ENCODE results near the gene NCK2.
"Not testable (repeated sequence)": the region's sequence is repeated elsewhere in the genome, so short reads cannot be mapped to it uniquely, and the experiment has no call there.

NCK2 gene

DNA sequence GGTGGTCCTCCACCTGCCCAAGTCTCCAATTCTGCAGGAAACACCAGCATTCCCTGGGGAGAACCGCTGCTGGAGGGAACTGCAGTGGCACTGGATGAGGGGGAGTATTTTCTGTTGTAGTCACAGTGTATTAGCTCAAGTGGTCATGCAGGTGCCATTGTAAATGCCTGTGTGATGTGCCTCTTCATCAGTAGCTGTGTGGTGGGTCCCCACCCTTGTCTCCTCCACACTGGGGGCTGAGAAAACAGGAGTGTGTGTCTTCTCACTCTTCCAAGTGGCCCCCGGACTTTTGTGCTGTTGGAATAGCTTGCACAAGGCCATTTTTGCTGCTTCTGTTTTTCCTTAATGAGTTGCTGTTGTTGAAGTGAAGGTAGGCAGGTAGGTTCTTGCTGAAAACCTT, 8.7 kb downstream of the NCK2 start:
- Histone ChIP-seq H3K36me3 (ENCODE audit: low read depth) (peaks cover 20% of the 10 kb centered on the region), H3K27ac (ENCODE audit: poor library complexity, severe bottlenecking) (no peak overlapping the region), H3K27me3 (ENCODE audit: insufficient read depth, poor library complexity, severe bottlenecking) (no peaks in the 10 kb centered on the region), H3K9me3 (ENCODE audit: severe bottlenecking) (no peaks in the 10 kb centered on the region), H3K4me3 (ENCODE audit: severe bottlenecking) (no peak overlapping the region), H3K4me1 (ENCODE audit: insufficient read depth, poor library complexity, severe bottlenecking) (peaks cover 4% of the 10 kb centered on the region)
- DNase-seq (ENCODE audit: low spot score) (no peak), ATAC-seq (ENCODE audit: low read depth) (no peak)
- TF ChIP-seq, protein P1, sequence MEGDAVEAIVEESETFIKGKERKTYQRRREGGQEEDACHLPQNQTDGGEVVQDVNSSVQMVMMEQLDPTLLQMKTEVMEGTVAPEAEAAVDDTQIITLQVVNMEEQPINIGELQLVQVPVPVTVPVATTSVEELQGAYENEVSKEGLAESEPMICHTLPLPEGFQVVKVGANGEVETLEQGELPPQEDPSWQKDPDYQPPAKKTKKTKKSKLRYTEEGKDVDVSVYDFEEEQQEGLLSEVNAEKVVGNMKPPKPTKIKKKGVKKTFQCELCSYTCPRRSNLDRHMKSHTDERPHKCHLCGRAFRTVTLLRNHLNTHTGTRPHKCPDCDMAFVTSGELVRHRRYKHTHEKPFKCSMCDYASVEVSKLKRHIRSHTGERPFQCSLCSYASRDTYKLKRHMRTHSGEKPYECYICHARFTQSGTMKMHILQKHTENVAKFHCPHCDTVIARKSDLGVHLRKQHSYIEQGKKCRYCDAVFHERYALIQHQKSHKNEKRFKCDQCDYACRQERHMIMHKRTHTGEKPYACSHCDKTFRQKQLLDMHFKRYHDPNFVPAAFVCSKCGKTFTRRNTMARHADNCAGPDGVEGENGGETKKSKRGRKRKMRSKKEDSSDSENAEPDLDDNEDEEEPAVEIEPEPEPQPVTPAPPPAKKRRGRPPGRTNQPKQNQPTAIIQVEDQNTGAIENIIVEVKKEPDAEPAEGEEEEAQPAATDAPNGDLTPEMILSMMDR (IDR thresholded peaks at IDR 0.05; ENCODE audit: poor library complexity, severe bottlenecking): no peak

DNA sequence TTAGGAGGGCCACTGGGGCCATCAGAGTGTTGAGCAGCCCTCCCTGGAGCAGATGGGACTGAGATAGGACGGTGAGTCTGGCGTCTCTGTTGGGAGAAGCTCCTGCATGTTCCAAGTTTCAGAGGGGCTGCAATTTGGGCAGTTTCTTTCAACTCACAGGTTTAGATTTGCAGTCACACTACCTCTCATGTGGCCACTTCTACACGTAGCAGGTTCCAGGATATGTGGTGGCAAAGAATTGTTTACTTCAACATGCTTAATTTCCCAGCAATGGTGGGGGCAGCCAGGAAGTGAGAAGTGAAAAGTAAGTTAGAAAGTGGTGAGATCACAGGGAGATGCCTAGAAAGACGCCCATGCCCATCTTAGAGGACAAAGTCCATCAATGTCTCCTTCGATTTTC, 9.3 kb downstream of the NCK2 start:
- Histone ChIP-seq H3K36me3 (ENCODE audit: low read depth) (peaks cover 22% of the 10 kb centered on the region), H3K27me3 (ENCODE audit: insufficient read depth, poor library complexity, severe bottlenecking) (no peaks in the 10 kb centered on the region), H3K4me1 (ENCODE audit: insufficient read depth, poor library complexity, severe bottlenecking) (peaks cover 4% of the 10 kb centered on the region), H3K4me3 (ENCODE audit: severe bottlenecking) (no peak overlapping the region), H3K9me3 (ENCODE audit: severe bottlenecking) (no peaks in the 10 kb centered on the region), H3K27ac (ENCODE audit: poor library complexity, severe bottlenecking) (no peak overlapping the region)
- ATAC-seq (ENCODE audit: low read depth) (no peak), DNase-seq (ENCODE audit: low spot score) (no peak)
- TF ChIP-seq, protein P1 (IDR thresholded peaks at IDR 0.05; ENCODE audit: poor library complexity, severe bottlenecking): no peak

DNA sequence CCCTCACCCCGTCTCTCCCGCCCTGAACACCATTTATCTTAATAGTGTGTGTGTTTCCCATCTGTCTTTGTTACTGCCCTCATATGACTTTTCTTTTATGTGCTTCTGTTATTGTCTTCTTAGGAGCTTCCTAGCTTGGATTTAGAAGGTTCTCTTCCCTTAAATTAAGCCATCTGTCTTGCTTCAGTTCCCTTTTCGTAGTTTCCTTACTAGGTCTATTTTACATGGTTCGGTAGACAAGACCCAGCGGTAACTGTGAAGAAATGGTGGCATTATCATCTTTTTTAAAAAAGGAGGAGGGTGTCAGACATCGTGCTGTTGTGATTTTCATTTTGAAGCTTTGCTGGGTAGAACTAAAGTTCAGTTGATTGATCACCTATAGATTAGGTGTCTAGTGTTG, 10.3 kb downstream of the NCK2 start:
- Histone ChIP-seq H3K9me3 (ENCODE audit: severe bottlenecking) (no peaks in the 10 kb centered on the region), H3K27ac (ENCODE audit: poor library complexity, severe bottlenecking) (no peak overlapping the region), H3K4me3 (ENCODE audit: severe bottlenecking) (no peak overlapping the region), H3K4me1 (ENCODE audit: insufficient read depth, poor library complexity, severe bottlenecking) (peaks cover 4% of the 10 kb centered on the region), H3K36me3 (ENCODE audit: low read depth) (peaks cover 18% of the 10 kb centered on the region), H3K27me3 (ENCODE audit: insufficient read depth, poor library complexity, severe bottlenecking) (no peaks in the 10 kb centered on the region)
- DNase-seq (ENCODE audit: low spot score) (no peak), ATAC-seq (ENCODE audit: low read depth) (no peak)
- TF ChIP-seq, protein P1 (IDR thresholded peaks at IDR 0.05; ENCODE audit: poor library complexity, severe bottlenecking): no peak

DNA sequence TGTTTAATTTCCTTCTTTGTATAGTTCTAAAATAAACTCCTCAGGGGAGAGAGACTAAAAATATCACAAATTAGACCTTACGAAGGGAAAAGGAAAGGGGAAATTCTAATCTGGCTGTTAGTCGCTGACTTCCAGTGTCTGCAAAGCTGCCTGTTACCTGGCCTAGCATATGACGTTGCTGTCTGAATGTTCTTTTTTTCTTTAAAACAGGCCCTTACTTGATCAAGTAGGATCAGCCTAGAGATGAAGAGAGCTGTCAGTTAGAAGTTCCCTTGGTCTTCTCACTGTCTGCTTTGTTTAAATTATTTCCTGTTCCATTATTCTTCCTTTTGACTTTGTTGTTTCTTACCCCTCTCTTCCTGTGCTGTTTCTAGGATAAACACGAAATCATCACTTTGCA, 11.2 kb downstream of the NCK2 start:
- peak overlapping the region; percentile 24 for H3K27ac ChIP-seq (ENCODE audit: poor library complexity, severe bottlenecking)
- no peak for DNase-seq (ENCODE audit: low spot score)
- no peak overlapping the region for H3K4me3 ChIP-seq (ENCODE audit: severe bottlenecking)

DNA sequence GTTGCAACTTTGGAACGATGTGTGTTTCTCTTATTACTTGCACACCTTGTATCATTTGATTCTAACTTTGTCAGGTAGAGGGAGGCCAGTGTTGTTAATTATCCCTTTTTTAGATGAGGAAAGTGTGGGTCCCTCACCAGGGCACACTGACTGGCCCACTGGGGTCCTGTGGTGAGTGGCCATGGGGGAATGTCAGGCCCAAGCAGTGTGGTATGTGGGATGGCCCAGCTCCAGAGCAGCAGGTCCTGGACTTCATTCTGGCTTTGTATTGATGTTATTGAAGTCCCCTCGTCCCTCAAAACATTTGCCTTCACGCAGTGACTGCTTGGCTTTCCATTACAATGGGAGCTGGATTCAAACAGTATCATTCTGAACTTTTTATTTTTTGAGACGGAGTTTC, 11.7 kb downstream of the NCK2 start:
- Histone ChIP-seq H3K27me3 (ENCODE audit: insufficient read depth, poor library complexity, severe bottlenecking) (no peaks in the 10 kb centered on the region), H3K36me3 (ENCODE audit: low read depth) (peaks cover 18% of the 10 kb centered on the region), H3K4me1 (ENCODE audit: insufficient read depth, poor library complexity, severe bottlenecking) (peaks cover 4% of the 10 kb centered on the region), H3K27ac (ENCODE audit: poor library complexity, severe bottlenecking) (peak overlapping the region; percentile 24), H3K4me3 (ENCODE audit: severe bottlenecking) (no peak overlapping the region), H3K9me3 (ENCODE audit: severe bottlenecking) (no peaks in the 10 kb centered on the region)
- no peak for DNase-seq (ENCODE audit: low spot score)
- ATAC-seq (ENCODE audit: low read depth): no peak
- TF ChIP-seq, protein P1 (IDR thresholded peaks at IDR 0.05; ENCODE audit: poor library complexity, severe bottlenecking): no peak

More for the DNA sequence above, 11.2 kb downstream of the NCK2 start:
- TF ChIP-seq, protein P1 (IDR thresholded peaks at IDR 0.05; ENCODE audit: poor library complexity, severe bottlenecking): no peak
- Histone ChIP-seq H3K9me3 (ENCODE audit: severe bottlenecking) (no peaks in the 10 kb centered on the region), H3K36me3 (ENCODE audit: low read depth) (peaks cover 18% of the 10 kb centered on the region), H3K4me1 (ENCODE audit: insufficient read depth, poor library complexity, severe bottlenecking) (peaks cover 4% of the 10 kb centered on the region), H3K27me3 (ENCODE audit: insufficient read depth, poor library complexity, severe bottlenecking) (no peaks in the 10 kb centered on the region)
- peak; percentile 54; the same call in 1 of the 3 replicates for ATAC-seq (ENCODE audit: low read depth)

DNA sequence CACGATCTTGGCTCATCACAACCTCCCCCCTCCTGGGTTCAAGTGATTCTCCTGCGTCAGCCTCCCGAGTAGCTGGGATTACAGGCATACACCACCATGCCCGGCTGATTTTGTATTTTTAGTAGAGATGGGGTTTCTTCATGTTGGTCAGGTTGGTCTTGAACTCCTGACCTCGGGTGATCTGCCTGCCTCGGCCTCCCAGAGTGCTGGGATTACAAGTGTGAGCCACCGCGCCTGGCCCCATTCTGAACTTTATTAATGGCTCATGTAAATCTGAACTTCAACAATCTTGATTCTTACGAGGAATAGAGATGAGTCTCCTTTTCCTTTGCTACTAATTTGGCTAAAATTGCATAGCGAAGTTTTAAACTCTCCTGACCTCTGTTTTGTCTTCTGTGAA, 12.2 kb downstream of the NCK2 start:
- H3K27ac ChIP-seq (ENCODE audit: poor library complexity, severe bottlenecking); H3K4me3 ChIP-seq (ENCODE audit: severe bottlenecking); H3K9me3 ChIP-seq (ENCODE audit: severe bottlenecking); H3K4me1 ChIP-seq (ENCODE audit: insufficient read depth, poor library complexity, severe bottlenecking); ATAC-seq (ENCODE audit: low read depth); H3K27me3 ChIP-seq (ENCODE audit: insufficient read depth, poor library complexity, severe bottlenecking); DNase-seq (ENCODE audit: low spot score): not testable (repeated sequence)
- H3K36me3 ChIP-seq (ENCODE audit: low read depth): peaks cover 15% of the 10 kb centered on the region
